ENCODE measurements around the gene SLC35D3.
A peak's percentile ranks its signal among the peaks of the same experiment; 100 is the strongest.
"Not testable (repeated sequence)": the region's sequence is repeated elsewhere in the genome, so short reads cannot be mapped to it uniquely, and the experiment has no call there.

SLC35D3 gene

GRCh38 chr6:136923954-136924673, 2.0 kb downstream of the SLC35D3 start:
- no peak for DNase-seq

GRCh38 chr6:136926383-136926782, 4.3 kb downstream of the SLC35D3 start:
- DNase-seq = no peak

GRCh38 chr6:136927292-136927691, 5.2 kb downstream of the SLC35D3 start:
- DNase-seq = no peak

- DNase-seq = peak; percentile 35
These were observed 8.4 kb downstream of the SLC35D3 start for GRCh38 chr6:136930528-136930927.

GRCh38 chr6:136932599-136932998, 10.5 kb downstream of the SLC35D3 start:
- DNase-seq = no peak

- DNase-seq = no peak
These were observed 23.0 kb downstream of the SLC35D3 start for GRCh38 chr6:136945072-136945471.

GRCh38 chr6:136945711-136946121, 23.6 kb downstream of the SLC35D3 start:
- DNase-seq = no peak

GRCh38 chr6:136947037-136947436, 24.9 kb downstream of the SLC35D3 start:
- DNase-seq = no peak

- DNase-seq = not testable (repeated sequence)
These were observed 27.9 kb downstream of the SLC35D3 start for GRCh38 chr6:136949957-136950356.

- no peak for DNase-seq
These were observed 28.5 kb downstream of the SLC35D3 start for GRCh38 chr6:136950436-136951126.

GRCh38 chr6:136952714-136953260, 30.7 kb downstream of the SLC35D3 start:
- no peak for DNase-seq

- peak; percentile 36 for DNase-seq
These were observed 33.0 kb downstream of the SLC35D3 start for GRCh38 chr6:136955123-136955522.

GRCh38 chr6:136956590-136957544, 34.8 kb downstream of the SLC35D3 start:
- no peak for DNase-seq

GRCh38 chr6:136958168-136958567, 36.1 kb downstream of the SLC35D3 start:
- no peak for DNase-seq

GRCh38 chr6:136959471-136959891, 37.4 kb downstream of the SLC35D3 start:
- DNase-seq = no peak

- not testable (repeated sequence) for DNase-seq
These were observed 37.8 kb downstream of the SLC35D3 start for GRCh38 chr6:136959935-136960334.

- no peak for DNase-seq
These were observed 38.7 kb downstream of the SLC35D3 start for GRCh38 chr6:136960781-136961180.

GRCh38 chr6:136961848-136962247, 39.7 kb downstream of the SLC35D3 start:
- no peak for DNase-seq

- no peak for DNase-seq
These were observed 40.6 kb downstream of the SLC35D3 start for GRCh38 chr6:136962661-136963060.

- no peak for DNase-seq
These were observed 41.2 kb downstream of the SLC35D3 start for GRCh38 chr6:136963259-136963658.

- no peak for DNase-seq
These were observed 42.3 kb downstream of the SLC35D3 start for GRCh38 chr6:136964398-136964797.

GRCh38 chr6:136967876-136968752, 46.0 kb downstream of the SLC35D3 start:
- peak; percentile 59 for DNase-seq
